Loucy (cell line): ENCODE results near the gene SHISAL1.

Experiments
- H2AFZ ChIP-seq: fragments of 200-600 bp; sonication (generic); 2 replicates; pipeline ENCODE4 v1.6.0; 2016; ENCODE audit warnings: antibody characterized with exemption, mild to moderate bottlenecking, low read length, moderate library complexity
- H3F3A ChIP-seq: fragments of 200-600 bp; 2 replicates; pipeline ENCODE4 v1.6.0; 2016; ENCODE audit warnings: antibody characterized with exemption, low read depth, mild to moderate bottlenecking
- H3K27me3 ChIP-seq: fragments of 200-600 bp; sonication (generic); 2 replicates; pipeline ENCODE4 v1.6.1; 2014; ENCODE audit warnings: low read length, mild to moderate bottlenecking; ENCODE audit not compliant: insufficient read depth, poor library complexity, severe bottlenecking
- H3K36me3 ChIP-seq: fragments of 200-600 bp; sonication (generic); 2 replicates; pipeline ENCODE4 v1.6.1; 2016; ENCODE audit warnings: low read length; ENCODE audit not compliant: insufficient read depth
- H3K4me1 ChIP-seq: fragments of 200-600 bp; sonication (generic); 2 replicates; pipeline ENCODE4 v1.5.1; 2014; ENCODE audit warnings: low read length, mild to moderate bottlenecking; ENCODE audit not compliant: insufficient read depth, poor library complexity, severe bottlenecking
- H3K4me2 ChIP-seq: fragments of 200-600 bp; sonication (generic); 2 replicates; pipeline ENCODE4 v1.6.0; 2014; ENCODE audit warnings: antibody characterized with exemption, low read length, low read depth, mild to moderate bottlenecking; ENCODE audit not compliant: poor library complexity, severe bottlenecking
- H3K4me3 ChIP-seq: fragments of 200-600 bp; sonication (generic); 2 replicates; pipeline ENCODE4 v1.5.1; 2014; ENCODE audit warnings: low read length, mild to moderate bottlenecking, mixed read lengths; ENCODE audit not compliant: poor library complexity, severe bottlenecking
- H3K79me2 ChIP-seq: fragments of 200-600 bp; sonication (generic); 2 replicates; pipeline ENCODE4 v1.6.1; 2014; ENCODE audit warnings: low read length; ENCODE audit not compliant: insufficient read depth
- H3K9ac ChIP-seq: fragments of 200-600 bp; sonication (generic); 2 replicates; pipeline ENCODE4 v1.6.0; 2014; ENCODE audit warnings: mild to moderate bottlenecking, low read depth, low read length, moderate library complexity; ENCODE audit not compliant: poor library complexity, severe bottlenecking
- H3K9me2 ChIP-seq: fragments of 200-600 bp; sonication (generic); replicated peaks from 2 replicates; pipeline ENCODE4 v1.6.1; 2016; ENCODE audit warnings: low read depth, low read length, mixed read lengths
- H3K9me3 ChIP-seq: fragments of 200-600 bp; sonication (generic); 2 replicates; pipeline ENCODE4 v1.6.1; 2014; ENCODE audit warnings: mild to moderate bottlenecking, antibody characterized with exemption, low read length, low read depth; ENCODE audit not compliant: insufficient read depth
- H4K20me1 ChIP-seq: fragments of 200-600 bp; sonication (generic); 2 replicates; pipeline ENCODE4 v1.6.0; 2014; ENCODE audit warnings: antibody characterized with exemption, low read length, mild to moderate bottlenecking; ENCODE audit not compliant: insufficient read depth, poor library complexity, severe bottlenecking
- EZH2phosphoT487 ChIP-seq: fragments of 200-600 bp; IDR thresholded peaks from 2 replicates; pipeline ENCODE4 v1.6.1; 2018; ENCODE audit warnings: antibody characterized with exemption, mild to moderate bottlenecking, moderate library complexity, borderline replicate concordance
- TF ChIP-seq, protein P1 (sequence below): fragments of 200-600 bp; sonication (generic); conservative IDR thresholded peaks from 2 replicates; pipeline ENCODE4 v1.5.1; 2014; ENCODE audit warnings: mild to moderate bottlenecking, antibody characterized with exemption, low read length

SHISAL1 gene

GRCh38 chr22:44348971-44349560, 36.3 kb upstream of the SHISAL1 start:
- TF ChIP-seq EZH2phosphoT487, result no peak
- TF ChIP-seq, protein P1, sequence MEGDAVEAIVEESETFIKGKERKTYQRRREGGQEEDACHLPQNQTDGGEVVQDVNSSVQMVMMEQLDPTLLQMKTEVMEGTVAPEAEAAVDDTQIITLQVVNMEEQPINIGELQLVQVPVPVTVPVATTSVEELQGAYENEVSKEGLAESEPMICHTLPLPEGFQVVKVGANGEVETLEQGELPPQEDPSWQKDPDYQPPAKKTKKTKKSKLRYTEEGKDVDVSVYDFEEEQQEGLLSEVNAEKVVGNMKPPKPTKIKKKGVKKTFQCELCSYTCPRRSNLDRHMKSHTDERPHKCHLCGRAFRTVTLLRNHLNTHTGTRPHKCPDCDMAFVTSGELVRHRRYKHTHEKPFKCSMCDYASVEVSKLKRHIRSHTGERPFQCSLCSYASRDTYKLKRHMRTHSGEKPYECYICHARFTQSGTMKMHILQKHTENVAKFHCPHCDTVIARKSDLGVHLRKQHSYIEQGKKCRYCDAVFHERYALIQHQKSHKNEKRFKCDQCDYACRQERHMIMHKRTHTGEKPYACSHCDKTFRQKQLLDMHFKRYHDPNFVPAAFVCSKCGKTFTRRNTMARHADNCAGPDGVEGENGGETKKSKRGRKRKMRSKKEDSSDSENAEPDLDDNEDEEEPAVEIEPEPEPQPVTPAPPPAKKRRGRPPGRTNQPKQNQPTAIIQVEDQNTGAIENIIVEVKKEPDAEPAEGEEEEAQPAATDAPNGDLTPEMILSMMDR, result no peak
- H3K9ac ChIP-seq, result no peak overlapping the region
- H3K4me2 ChIP-seq, result no peak overlapping the region
- H3K36me3 ChIP-seq, result no peaks in the 10 kb centered on the region
- no peaks in the 10 kb centered on the region for H3F3A ChIP-seq
- no peaks in the 10 kb centered on the region for H3K79me2 ChIP-seq
- no peaks in the 10 kb centered on the region for H4K20me1 ChIP-seq
- H3K4me1 ChIP-seq, result peaks cover 3% of the 10 kb centered on the region
- H3K9me3 ChIP-seq, result no peaks in the 10 kb centered on the region
- H3K4me3 ChIP-seq, result no peak overlapping the region
- no peak overlapping the region for H2AFZ ChIP-seq
- H3K9me2 ChIP-seq, result no peaks in the 10 kb centered on the region
- H3K27me3 ChIP-seq, result no peaks in the 10 kb centered on the region

GRCh38 chr22:44347549-44347948, 34.8 kb upstream of the SHISAL1 start:
- Histone ChIP-seq H3K9me3 (no peaks in the 10 kb centered on the region), H2AFZ (no peak overlapping the region), H3K4me3 (no peak overlapping the region), H3K4me2 (no peak overlapping the region), H3K36me3 (no peaks in the 10 kb centered on the region), H4K20me1 (no peaks in the 10 kb centered on the region), H3F3A (no peaks in the 10 kb centered on the region), H3K79me2 (no peaks in the 10 kb centered on the region), H3K27me3 (no peaks in the 10 kb centered on the region), H3K4me1 (no peaks in the 10 kb centered on the region), H3K9me2 (no peaks in the 10 kb centered on the region), H3K9ac (no peak overlapping the region)
- TF ChIP-seq EZH2phosphoT487, result no peak
- TF ChIP-seq, protein P1, result no peak

DNA sequence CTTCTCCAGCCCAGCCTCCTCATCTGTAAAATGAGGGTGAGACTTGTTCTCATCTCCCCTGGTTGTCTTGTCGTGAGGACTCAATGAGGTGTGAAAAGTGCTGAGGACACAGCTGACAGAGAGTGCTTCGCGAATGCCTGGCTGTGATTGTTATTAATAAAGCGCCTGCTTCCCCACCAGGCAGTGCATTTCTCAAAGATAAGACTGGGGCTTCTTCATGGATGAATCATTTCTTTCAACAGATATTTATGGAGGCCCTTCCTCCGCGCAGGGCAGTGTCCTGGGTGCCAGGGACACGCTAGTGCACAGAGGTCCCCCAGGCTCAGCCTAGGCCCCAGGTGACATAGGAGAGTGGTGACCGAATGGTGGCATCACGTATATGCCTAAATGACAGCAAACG, 34.3 kb upstream of the SHISAL1 start:
- H3K36me3 ChIP-seq, result no peaks in the 10 kb centered on the region
- H3K4me1 ChIP-seq, result no peaks in the 10 kb centered on the region
- no peaks in the 10 kb centered on the region for H3K9me2 ChIP-seq
- no peaks in the 10 kb centered on the region for H4K20me1 ChIP-seq
- H3K4me3 ChIP-seq, result no peak overlapping the region
- H2AFZ ChIP-seq, result no peak overlapping the region
- H3F3A ChIP-seq, result no peaks in the 10 kb centered on the region
- TF ChIP-seq, protein P1, result no peak
- TF ChIP-seq EZH2phosphoT487, result no peak
- no peaks in the 10 kb centered on the region for H3K27me3 ChIP-seq
- no peak overlapping the region for H3K4me2 ChIP-seq
- H3K9me3 ChIP-seq, result no peaks in the 10 kb centered on the region
- H3K79me2 ChIP-seq, result no peaks in the 10 kb centered on the region
- H3K9ac ChIP-seq, result no peak overlapping the region
